ENCODE data around the gene TMPRSS3.

TMPRSS3 gene

GRCh38 chr21:42369821-42370220, 26.0 kb downstream of the TMPRSS3 start:
- DNase-seq, result no peak

GRCh38 chr21:42367367-42368165, 28.3 kb downstream of the TMPRSS3 start:
- no peak for DNase-seq

- no peak for DNase-seq
These were observed 29.4 kb downstream of the TMPRSS3 start, which contains the start of gene TFF1 for GRCh38 chr21:42366292-42367010. TSS of gene TFF1 (minus strand) at chr21:42366535. CDS start at chr21:42366495, 40 bp downstream.

- no peak for DNase-seq
These were observed 30.1 kb downstream of the TMPRSS3 start for GRCh38 chr21:42365770-42366169.

- DNase-seq, result no peak
These were observed 31.5 kb downstream of the TMPRSS3 start for GRCh38 chr21:42364304-42364865.

- DNase-seq, result no peak
These were observed 32.5 kb downstream of the TMPRSS3 start for GRCh38 chr21:42363312-42363711.

GRCh38 chr21:42362700-42363099, 33.2 kb downstream of the TMPRSS3 start:
- no peak for DNase-seq

GRCh38 chr21:42362198-42362597, 33.7 kb downstream of the TMPRSS3 start:
- DNase-seq, result no peak

GRCh38 chr21:42361286-42361685, 34.6 kb downstream of the TMPRSS3 start:
- no peak for DNase-seq

- DNase-seq, result no peak
These were observed 35.5 kb downstream of the TMPRSS3 start for GRCh38 chr21:42360317-42360716.

GRCh38 chr21:42358937-42359336, 36.9 kb downstream of the TMPRSS3 start:
- DNase-seq, result no peak

- no peak for DNase-seq
These were observed 37.6 kb downstream of the TMPRSS3 start for GRCh38 chr21:42358261-42358660.

GRCh38 chr21:42357307-42357706, 38.5 kb downstream of the TMPRSS3 start:
- DNase-seq, result no peak

GRCh38 chr21:42356650-42357049, 39.2 kb downstream of the TMPRSS3 start:
- DNase-seq, result no peak

GRCh38 chr21:42356046-42356445, 39.8 kb downstream of the TMPRSS3 start:
- no peak for DNase-seq

- no peak for DNase-seq
These were observed 42.2 kb downstream of the TMPRSS3 start for GRCh38 chr21:42353623-42354022.

- no peak for DNase-seq
These were observed 43.3 kb downstream of the TMPRSS3 start for GRCh38 chr21:42352441-42353095.

GRCh38 chr21:42351626-42352440, 44.0 kb downstream of the TMPRSS3 start:
- no peak for DNase-seq

GRCh38 chr21:42350927-42351426, 44.9 kb downstream of the TMPRSS3 start, which contains the start of gene TFF2:
TSS of gene TFF2 (minus strand) at chr21:42350994. CDS start at chr21:42350957, 37 bp downstream.
- no peak for DNase-seq

GRCh38 chr21:42350318-42350910, 45.4 kb downstream of the TMPRSS3 start:
- no peak for DNase-seq
